ENCODE results near the gene ATAD3B. TPM values are rescaled to one million over a fixed set of nuclear protein-coding genes. Genes with fewer than 3 reads are reported as not detected.
"Not testable (repeated sequence)": the region's sequence is repeated elsewhere in the genome, so short reads cannot be mapped to it uniquely, and the experiment has no call there.

The ATAD3B gene
- total RNA-seq, 2 experiments from 2014 or later: 75.7 to 77.4 TPM

- not testable (repeated sequence) for H3K27me3 Mint-ChIP-seq, H3K4me1 Mint-ChIP-seq, H3K27ac Mint-ChIP-seq, H3K4me3 Mint-ChIP-seq, DNase-seq, H3K9me3 Mint-ChIP-seq
- peaks cover 16% of the 10 kb centered on the region for H3K36me3 Mint-ChIP-seq
These were observed 48.4 kb downstream of the ATAD3B start for GRCh38 chr1:1519805-1520505.

- no peak for DNase-seq
- Mint-ChIP-seq H3K4me1 (no peaks in the 10 kb centered on the region), H3K36me3 (peaks cover 12% of the 10 kb centered on the region), H3K27ac (no peak overlapping the region), H3K4me3 (no peak overlapping the region), H3K9me3 (no peaks in the 10 kb centered on the region), H3K27me3 (no peaks in the 10 kb centered on the region)
These were observed 49.8 kb downstream of the ATAD3B start for GRCh38 chr1:1521331-1521730.

- H3K4me1 Mint-ChIP-seq, H3K27ac Mint-ChIP-seq, H3K4me3 Mint-ChIP-seq, H3K27me3 Mint-ChIP-seq, H3K9me3 Mint-ChIP-seq, DNase-seq: not testable (repeated sequence)
- peaks cover 12% of the 10 kb centered on the region for H3K36me3 Mint-ChIP-seq
These were observed 51.0 kb downstream of the ATAD3B start for GRCh38 chr1:1522536-1522935.

- not testable (repeated sequence) for H3K4me1 Mint-ChIP-seq, DNase-seq, H3K27ac Mint-ChIP-seq, H3K9me3 Mint-ChIP-seq, H3K27me3 Mint-ChIP-seq, H3K4me3 Mint-ChIP-seq, H3K36me3 Mint-ChIP-seq
These were observed 51.7 kb downstream of the ATAD3B start for GRCh38 chr1:1523226-1523625.

- not testable (repeated sequence) for DNase-seq, H3K27me3 Mint-ChIP-seq, H3K4me1 Mint-ChIP-seq, H3K9me3 Mint-ChIP-seq, H3K27ac Mint-ChIP-seq, H3K36me3 Mint-ChIP-seq, H3K4me3 Mint-ChIP-seq
These were observed 52.1 kb downstream of the ATAD3B start for GRCh38 chr1:1523651-1524050.

GRCh38 chr1:1524750-1525383 lies 53.3 kb downstream of the ATAD3B start:
- not testable (repeated sequence) for H3K27ac Mint-ChIP-seq, H3K27me3 Mint-ChIP-seq, H3K4me1 Mint-ChIP-seq, H3K9me3 Mint-ChIP-seq, H3K4me3 Mint-ChIP-seq, DNase-seq
- H3K36me3 Mint-ChIP-seq: peaks cover 13% of the 10 kb centered on the region

GRCh38 chr1:1526476-1526875 lies 54.9 kb downstream of the ATAD3B start:
- not testable (repeated sequence) for H3K4me1 Mint-ChIP-seq, H3K9me3 Mint-ChIP-seq, H3K27me3 Mint-ChIP-seq, H3K4me3 Mint-ChIP-seq, DNase-seq, H3K27ac Mint-ChIP-seq
- H3K36me3 Mint-ChIP-seq: peaks cover 25% of the 10 kb centered on the region

GRCh38 chr1:1527092-1527816 lies 55.7 kb downstream of the ATAD3B start:
- H3K36me3 Mint-ChIP-seq: peaks cover 31% of the 10 kb centered on the region
- H3K27ac Mint-ChIP-seq: no peak overlapping the region
- H3K27me3 Mint-ChIP-seq: no peaks in the 10 kb centered on the region
- no peak for DNase-seq
- peaks cover 7% of the 10 kb centered on the region for H3K9me3 Mint-ChIP-seq
- H3K4me3 Mint-ChIP-seq: no peak overlapping the region
- no peaks in the 10 kb centered on the region for H3K4me1 Mint-ChIP-seq

GRCh38 chr1:1528301-1529267 lies 57.0 kb downstream of the ATAD3B start:
- H3K27ac Mint-ChIP-seq: no peak overlapping the region
- DNase-seq: no peak
- H3K4me3 Mint-ChIP-seq: no peak overlapping the region
- H3K27me3 Mint-ChIP-seq: no peaks in the 10 kb centered on the region
- peaks cover 37% of the 10 kb centered on the region for H3K36me3 Mint-ChIP-seq
- H3K4me1 Mint-ChIP-seq: no peaks in the 10 kb centered on the region
- H3K9me3 Mint-ChIP-seq: peaks cover 7% of the 10 kb centered on the region

- H3K4me1 Mint-ChIP-seq: no peaks in the 10 kb centered on the region
- H3K4me3 Mint-ChIP-seq: no peak overlapping the region
- DNase-seq: no peak
- peaks cover 37% of the 10 kb centered on the region for H3K36me3 Mint-ChIP-seq
- peaks cover 7% of the 10 kb centered on the region for H3K9me3 Mint-ChIP-seq
- no peak overlapping the region for H3K27ac Mint-ChIP-seq
- H3K27me3 Mint-ChIP-seq: no peaks in the 10 kb centered on the region
These were observed 57.8 kb downstream of the ATAD3B start for GRCh38 chr1:1529321-1529720.

- H3K27me3 Mint-ChIP-seq: no peaks in the 10 kb centered on the region
- no peaks in the 10 kb centered on the region for H3K4me1 Mint-ChIP-seq
- peaks cover 7% of the 10 kb centered on the region for H3K9me3 Mint-ChIP-seq
- H3K36me3 Mint-ChIP-seq: peaks cover 37% of the 10 kb centered on the region
- no peak overlapping the region for H3K27ac Mint-ChIP-seq
- DNase-seq: no peak
- no peak overlapping the region for H3K4me3 Mint-ChIP-seq
These were observed 58.4 kb downstream of the ATAD3B start for GRCh38 chr1:1529936-1530335.

GRCh38 chr1:1531947-1532346 lies 60.4 kb downstream of the ATAD3B start:
- Mint-ChIP-seq H3K9me3 (peaks cover 7% of the 10 kb centered on the region), H3K4me1 (no peaks in the 10 kb centered on the region), H3K36me3 (peaks cover 37% of the 10 kb centered on the region), H3K27ac (no peak overlapping the region), H3K4me3 (no peak overlapping the region), H3K27me3 (no peaks in the 10 kb centered on the region)
- no peak for DNase-seq

- H3K4me3 Mint-ChIP-seq, H3K9me3 Mint-ChIP-seq, DNase-seq, H3K27ac Mint-ChIP-seq, H3K27me3 Mint-ChIP-seq, H3K4me1 Mint-ChIP-seq: not testable (repeated sequence)
- H3K36me3 Mint-ChIP-seq: peaks cover 37% of the 10 kb centered on the region
These were observed 61.8 kb downstream of the ATAD3B start for GRCh38 chr1:1533176-1533893.

GRCh38 chr1:1533894-1534291 lies 62.3 kb downstream of the ATAD3B start:
- not testable (repeated sequence) for H3K9me3 Mint-ChIP-seq, H3K4me1 Mint-ChIP-seq, DNase-seq, H3K27ac Mint-ChIP-seq, H3K27me3 Mint-ChIP-seq, H3K4me3 Mint-ChIP-seq
- peaks cover 34% of the 10 kb centered on the region for H3K36me3 Mint-ChIP-seq
